Natural killer cell (primary cell): Measurements from ENCODE around the gene CDV3. TPM values are rescaled to one million over a fixed set of nuclear protein-coding genes. Genes with fewer than 3 reads are reported as not detected.

ENCODE experiments used
- ATAC-seq, 3 donors: fragments of 150-1000 bp in 2 of 3; fragments of 200-7000 bp in 1 of 3; cut with Tn5 transposase; 1 replicate in 1 of 3; 2 replicates in 2 of 3; pipeline ENCODE4 v1.10.0; 2021; ENCODE audit warnings: mild to moderate bottlenecking in 2 of 3, moderate library complexity in 2 of 3
- DNase-seq, 2 donors: peaks; one replicate each; pipeline versions ENCODE4 v3.0.0 to v3.0.0-alpha.2; 2013 to 2021; ENCODE audit warnings: mixed read lengths in 1 of 2
- H3K27ac ChIP-seq: one replicate; pipeline ENCODE4 v1.5.1; 2013; ENCODE audit warnings: mild to moderate bottlenecking, low read length
- H3K27me3 ChIP-seq: one replicate; pipeline ENCODE4 v1.6.1; 2013; ENCODE audit warnings: low read length; ENCODE audit not compliant: control insufficient read depth, insufficient read depth
- H3K36me3 ChIP-seq: one replicate; pipeline ENCODE4 v1.6.1; 2013; ENCODE audit warnings: low read length; ENCODE audit not compliant: control insufficient read depth, insufficient read depth
- H3K4me1 ChIP-seq: one replicate; pipeline ENCODE4 v1.6.1; 2013; ENCODE audit warnings: low read length; ENCODE audit not compliant: control insufficient read depth, insufficient read depth
- H3K4me3 ChIP-seq: one replicate; pipeline ENCODE4 v1.5.1; 2013; ENCODE audit warnings: low read length
- H3K9me3 ChIP-seq: one replicate; pipeline ENCODE4 v1.6.1; 2013; ENCODE audit warnings: low read length; ENCODE audit not compliant: control insufficient read depth, insufficient read depth
- H3K27ac Mint-ChIP-seq, 2 donors: one replicate each; pipeline ENCODE4 v1.8.0; 2022; ENCODE audit warnings: mild to moderate bottlenecking in 2 of 2, mixed read lengths in 2 of 2, moderate library complexity in 1 of 2
- H3K27me3 Mint-ChIP-seq, 2 donors: one replicate each; pipeline ENCODE4 v1.8.0; 2022; ENCODE audit warnings: low read depth in 2 of 2, mixed read lengths in 2 of 2
- H3K36me3 Mint-ChIP-seq: one replicate; pipeline ENCODE4 v1.8.0; 2022; ENCODE audit warnings: mixed read lengths
- H3K4me1 Mint-ChIP-seq, 2 donors: one replicate each; pipeline ENCODE4 v1.8.0; 2022; ENCODE audit warnings: mixed read lengths in 2 of 2
- H3K4me3 Mint-ChIP-seq: one replicate; pipeline ENCODE4 v1.8.0; 2022; ENCODE audit warnings: mild to moderate bottlenecking, moderate library complexity, mixed read lengths
- H3K9me3 Mint-ChIP-seq, 2 donors: one replicate each; pipeline ENCODE4 v1.8.0; 2022; ENCODE audit warnings: mixed read lengths in 2 of 2
- CTCF ChIP-seq: fragments of 200-600 bp; IDR thresholded peaks from one replicate; pipeline ENCODE4 v1.8.0; 2022; ENCODE audit warnings: antibody characterized with exemption
- WGBS: methylation state at CpG from one replicate; pipeline ENCODE4 v1.1.7; 2013; ENCODE audit warnings: missing lambda C conversion rate; ENCODE audit not compliant: insufficient coverage; 5-methylcytosine and 5-hydroxymethylcytosine counted together
- intact Hi-C: fragments of 100-400 bp; cut with micrococcal nuclease; formaldehyde crosslinking; loops from one replicate; pipeline ENCODE4 v1.14.2; 2022
- total RNA-seq, 4 donors: library from RNA; stranded (reverse); fragments of 120-200 nt in 1 of 4; gene quantifications; one replicate each; pipeline versions ENCODE4 v1.2.3 to v1.2.4, GENCODE V29; 2013 to 2022

Gene CDV3
- total RNA-seq, 3 donors from 2014 or later (not counting 1 experiment from before 2014, with no cell fraction given): 214 to 229 (median 228) TPM

DNA sequence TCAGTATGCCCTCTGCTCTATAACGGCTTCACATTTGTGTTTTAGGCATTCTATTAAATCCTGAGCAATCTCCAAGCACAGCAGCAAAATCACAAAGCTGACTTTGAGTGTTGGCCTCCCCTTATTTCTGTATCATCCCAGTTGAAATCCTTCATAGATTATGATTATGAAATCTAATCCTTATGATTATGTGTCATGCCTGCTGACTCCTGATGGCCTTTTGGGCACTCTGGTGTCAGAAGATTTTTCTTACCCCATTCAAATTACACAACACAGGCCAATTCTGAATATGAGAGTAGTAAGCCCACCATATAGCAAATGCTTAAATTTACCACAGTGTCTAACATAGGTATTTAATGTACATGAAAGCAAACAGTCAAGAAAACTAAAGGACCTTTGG is 34.3 kb downstream of the CDV3 start:
- no peaks in the 10 kb centered on the region for H3K9me3 Mint-ChIP-seq
- intact Hi-C loops: no loop called here
- no peak overlapping the region for H3K4me3 Mint-ChIP-seq
- ATAC-seq (no peak), DNase-seq (no peak)
- H3K36me3 ChIP-seq: peaks cover 55% of the 10 kb centered on the region
- H3K36me3 Mint-ChIP-seq: peaks cover 11% of the 10 kb centered on the region
- H3K4me1 Mint-ChIP-seq: no peaks in the 10 kb centered on the region
- H3K27me3 Mint-ChIP-seq: no peaks in the 10 kb centered on the region
- H3K4me1 ChIP-seq: no peaks in the 10 kb centered on the region
- no peak for TF ChIP-seq CTCF
- H3K27me3 ChIP-seq: no peaks in the 10 kb centered on the region
- no peak overlapping the region for H3K4me3 ChIP-seq
- 87% methylated on average over 1 of the region's 1 CpG for WGBS
- no peaks in the 10 kb centered on the region for H3K9me3 ChIP-seq
- H3K27ac ChIP-seq: no peak overlapping the region
- no peak overlapping the region for H3K27ac Mint-ChIP-seq

GRCh38 chr3:133608388-133608787 is 34.9 kb downstream of the CDV3 start:
- DNase-seq (no peak), ATAC-seq (no peak)
- no peaks in the 10 kb centered on the region for H3K4me1 ChIP-seq
- H3K4me1 Mint-ChIP-seq: no peaks in the 10 kb centered on the region
- H3K9me3 Mint-ChIP-seq: no peaks in the 10 kb centered on the region
- intact Hi-C loops: no loop called here
- H3K27ac ChIP-seq: no peak overlapping the region
- H3K36me3 ChIP-seq: peaks cover 58% of the 10 kb centered on the region
- no peak overlapping the region for H3K27ac Mint-ChIP-seq
- peaks cover 11% of the 10 kb centered on the region for H3K36me3 Mint-ChIP-seq
- no peak for TF ChIP-seq CTCF
- no peaks in the 10 kb centered on the region for H3K27me3 ChIP-seq
- no peaks in the 10 kb centered on the region for H3K9me3 ChIP-seq
- no peaks in the 10 kb centered on the region for H3K27me3 Mint-ChIP-seq
- 87% methylated on average over 2 of the region's 2 CpGs for WGBS
- no peak overlapping the region for H3K4me3 ChIP-seq
- H3K4me3 Mint-ChIP-seq: no peak overlapping the region

DNA sequence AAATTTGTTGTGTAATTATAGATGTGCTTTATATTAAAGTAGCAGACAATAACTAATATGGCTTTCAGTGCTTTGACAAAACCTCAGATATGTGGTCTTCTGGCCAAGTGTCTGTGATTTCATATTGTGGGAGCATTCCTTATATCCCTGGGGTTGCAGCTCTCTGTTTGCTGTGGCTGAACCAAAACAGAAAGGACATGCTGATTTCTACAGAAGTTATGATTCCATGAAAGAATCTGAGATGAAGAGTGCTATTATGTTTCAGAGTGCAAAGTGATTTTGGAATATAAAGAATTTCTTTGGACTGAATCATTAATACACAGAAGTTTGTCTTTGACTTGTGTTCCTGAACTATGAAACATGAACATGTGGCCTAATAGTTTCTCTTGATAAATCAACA is 36.5 kb downstream of the CDV3 start:
- H3K9me3 Mint-ChIP-seq: no peaks in the 10 kb centered on the region
- Histone ChIP-seq H3K4me1 (no peaks in the 10 kb centered on the region), H3K27me3 (no peaks in the 10 kb centered on the region), H3K9me3 (no peaks in the 10 kb centered on the region), H3K36me3 (peaks cover 59% of the 10 kb centered on the region), H3K27ac (no peak overlapping the region), H3K4me3 (no peak overlapping the region)
- TF ChIP-seq CTCF: no peak
- H3K4me3 Mint-ChIP-seq: no peak overlapping the region
- peak overlapping the region in 1 of 2 donors; percentile 34 for H3K27ac Mint-ChIP-seq
- H3K36me3 Mint-ChIP-seq: peaks cover 11% of the 10 kb centered on the region
- no peak for DNase-seq
- intact Hi-C loops: no loop called here
- no peaks in the 10 kb centered on the region for H3K27me3 Mint-ChIP-seq
- H3K4me1 Mint-ChIP-seq: no peaks in the 10 kb centered on the region
- ATAC-seq: no peak

DNA sequence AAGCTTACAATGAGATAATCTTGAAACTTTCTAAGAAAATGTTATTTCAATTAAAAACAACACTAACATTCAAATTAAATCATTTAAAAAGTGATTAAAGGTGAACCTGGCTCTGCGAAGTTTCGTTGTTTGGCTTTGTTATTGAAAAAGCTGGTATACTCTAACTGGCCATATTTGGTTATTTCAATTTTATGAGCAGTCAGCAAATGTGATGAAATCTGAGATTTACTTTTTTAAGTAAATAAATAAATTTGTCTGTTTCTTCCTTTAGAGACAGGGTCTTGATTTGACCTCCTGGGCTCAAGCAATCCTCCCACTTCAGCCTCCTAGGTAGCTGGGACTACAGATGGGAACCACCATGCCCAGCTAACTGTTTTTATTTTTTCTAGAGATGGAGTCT is 38.0 kb downstream of the CDV3 start:
- Histone ChIP-seq H3K27ac (no peak overlapping the region), H3K9me3 (no peaks in the 10 kb centered on the region), H3K27me3 (no peaks in the 10 kb centered on the region), H3K4me3 (no peak overlapping the region), H3K4me1 (no peaks in the 10 kb centered on the region), H3K36me3 (peaks cover 57% of the 10 kb centered on the region)
- no peak for TF ChIP-seq CTCF
- no peak for ATAC-seq
- Mint-ChIP-seq H3K4me1 (no peaks in the 10 kb centered on the region), H3K27ac (no peak overlapping the region), H3K9me3 (no peaks in the 10 kb centered on the region), H3K36me3 (peaks cover 12% of the 10 kb centered on the region), H3K27me3 (no peaks in the 10 kb centered on the region), H3K4me3 (no peak overlapping the region)
- intact Hi-C loops: no loop called here
- no peak for DNase-seq
- 80% methylated on average over 1 of the region's 2 CpGs for WGBS
